HFFc6 (cell line): ENCODE data around the gene OSBPL8. TPM values are rescaled to one million over a fixed set of nuclear protein-coding genes. Genes with fewer than 3 reads are reported as not detected.

Source experiments
- DNase-seq: peaks from one replicate; pipeline ENCODE4 v3.0.0-alpha.2; 2018
- H3K27ac Mint-ChIP-seq: 2 replicates; pipeline ENCODE4 v1.8.0; 2020; ENCODE audit warnings: mild to moderate bottlenecking, mixed read lengths
- H3K27me3 Mint-ChIP-seq: 2 replicates; pipeline ENCODE4 v1.8.0; 2021; ENCODE audit warnings: mild to moderate bottlenecking, moderate library complexity, mixed read lengths; ENCODE audit not compliant: insufficient read depth
- H3K36me3 Mint-ChIP-seq: 2 replicates; pipeline ENCODE4 v1.8.0; 2021; ENCODE audit warnings: low read depth, mixed read lengths
- H3K4me1 Mint-ChIP-seq: 2 replicates; pipeline ENCODE4 v1.8.0; 2020; ENCODE audit warnings: low read depth, mixed read lengths
- H3K4me3 Mint-ChIP-seq: 2 replicates; pipeline ENCODE4 v1.8.0; 2020; ENCODE audit warnings: mild to moderate bottlenecking, moderate library complexity, mixed read lengths
- H3K9me3 Mint-ChIP-seq: 2 replicates; pipeline ENCODE4 v1.8.0; 2020; ENCODE audit warnings: mild to moderate bottlenecking, mixed read lengths
- CTCF ChIP-seq: fragments of 200-600 bp; sonication (generic); IDR thresholded peaks from 2 replicates; pipeline ENCODE4 v1.5.0; 2021; ENCODE audit warnings: antibody characterized with exemption, mild to moderate bottlenecking
- total RNA-seq, 6 experiments: library from RNA; stranded (reverse); fragmentation: NEBNext Ultra II Directional; extraction: Animal tissue kit (Norgen Biotek cat#: 25700); gene quantifications; 2 replicates in 1 of 6; 3 replicates in 5 of 6; pipeline ENCODE4 v1.2.3, GENCODE V29; 2021

Gene OSBPL8
- total RNA-seq, 6 experiments from 2014 or later = 66.8 to 77.8 (median 71.1) TPM

GRCh38 chr12:76422543-76423438 lies 136.8 kb downstream of the OSBPL8 start:
- peaks cover 33% of the 10 kb centered on the region for H3K36me3 Mint-ChIP-seq
- peak; percentile 33 for DNase-seq
- peaks cover 28% of the 10 kb centered on the region for H3K9me3 Mint-ChIP-seq
- peaks cover 24% of the 10 kb centered on the region for H3K4me1 Mint-ChIP-seq
- peak overlapping the region; percentile 78 for H3K4me3 Mint-ChIP-seq
- TF ChIP-seq CTCF = no peak
- H3K27me3 Mint-ChIP-seq = no peaks in the 10 kb centered on the region
- H3K27ac Mint-ChIP-seq = peak overlapping the region; percentile 59

DNA sequence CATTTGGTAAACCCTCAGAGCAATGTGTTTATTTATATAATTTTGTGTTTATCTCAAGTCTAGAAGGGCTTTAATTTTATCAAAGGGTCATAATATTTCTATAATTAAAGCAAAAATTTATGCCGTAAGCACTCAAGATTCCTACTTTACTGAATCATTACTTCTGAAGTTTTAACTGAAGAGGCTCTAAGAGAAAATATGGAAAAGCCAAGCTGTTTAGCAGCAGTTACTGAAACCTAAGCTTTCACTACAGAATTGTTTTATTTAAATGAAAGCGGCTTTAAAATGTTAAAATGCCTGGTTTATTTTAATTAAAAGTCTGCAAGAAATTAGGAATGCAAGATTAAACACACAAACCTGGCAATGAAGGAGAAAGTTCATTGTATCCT lies 137.4 kb downstream of the OSBPL8 start:
- peaks cover 28% of the 10 kb centered on the region for H3K9me3 Mint-ChIP-seq
- peak overlapping the region; percentile 59; the same call in 1 of the 2 replicates for H3K27ac Mint-ChIP-seq
- H3K27me3 Mint-ChIP-seq = no peaks in the 10 kb centered on the region
- H3K36me3 Mint-ChIP-seq = peaks cover 33% of the 10 kb centered on the region
- DNase-seq = no peak
- no peak for TF ChIP-seq CTCF
- peak overlapping the region; percentile 78 for H3K4me3 Mint-ChIP-seq
- H3K4me1 Mint-ChIP-seq = peaks cover 24% of the 10 kb centered on the region

GRCh38 chr12:76421046-76421445 lies 138.5 kb downstream of the OSBPL8 start:
- no peak for TF ChIP-seq CTCF
- Mint-ChIP-seq H3K36me3 (peaks cover 23% of the 10 kb centered on the region), H3K4me3 (no peak overlapping the region), H3K4me1 (peaks cover 24% of the 10 kb centered on the region), H3K9me3 (peaks cover 25% of the 10 kb centered on the region), H3K27me3 (no peaks in the 10 kb centered on the region), H3K27ac (no peak overlapping the region)
- DNase-seq = no peak

DNA sequence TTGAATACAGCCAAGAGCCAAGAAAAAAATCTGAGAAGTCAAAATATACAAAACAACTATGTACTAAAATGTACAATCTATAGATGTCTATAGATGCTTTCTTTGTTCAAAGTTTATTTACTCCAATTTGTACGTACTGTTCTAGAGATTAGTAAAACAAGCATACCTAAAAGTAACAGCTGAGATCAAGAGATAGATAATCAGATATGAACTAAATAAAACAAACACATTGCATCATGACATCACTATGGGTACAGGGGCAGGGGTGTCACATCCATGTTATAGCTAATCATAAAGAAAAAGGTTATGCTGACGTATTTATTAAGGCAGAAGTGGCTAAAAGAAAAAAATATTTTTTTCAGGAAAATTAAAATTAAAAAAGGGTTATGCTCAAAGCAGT lies 139.3 kb downstream of the OSBPL8 start:
- H3K36me3 Mint-ChIP-seq = peaks cover 14% of the 10 kb centered on the region
- no peaks in the 10 kb centered on the region for H3K27me3 Mint-ChIP-seq
- no peak overlapping the region for H3K27ac Mint-ChIP-seq
- no peak for TF ChIP-seq CTCF
- H3K9me3 Mint-ChIP-seq = peaks cover 17% of the 10 kb centered on the region
- no peak for DNase-seq
- peaks cover 24% of the 10 kb centered on the region for H3K4me1 Mint-ChIP-seq
- no peak overlapping the region for H3K4me3 Mint-ChIP-seq

GRCh38 chr12:76417116-76417515 lies 142.5 kb downstream of the OSBPL8 start:
- Mint-ChIP-seq H3K27ac (no peak overlapping the region), H3K4me1 (peaks cover 8% of the 10 kb centered on the region), H3K9me3 (no peaks in the 10 kb centered on the region), H3K36me3 (no peaks in the 10 kb centered on the region), H3K27me3 (no peaks in the 10 kb centered on the region), H3K4me3 (no peak overlapping the region)
- DNase-seq = no peak
- TF ChIP-seq CTCF = no peak
